ENCODE data around the gene CELF4.

The CELF4 gene

DNA sequence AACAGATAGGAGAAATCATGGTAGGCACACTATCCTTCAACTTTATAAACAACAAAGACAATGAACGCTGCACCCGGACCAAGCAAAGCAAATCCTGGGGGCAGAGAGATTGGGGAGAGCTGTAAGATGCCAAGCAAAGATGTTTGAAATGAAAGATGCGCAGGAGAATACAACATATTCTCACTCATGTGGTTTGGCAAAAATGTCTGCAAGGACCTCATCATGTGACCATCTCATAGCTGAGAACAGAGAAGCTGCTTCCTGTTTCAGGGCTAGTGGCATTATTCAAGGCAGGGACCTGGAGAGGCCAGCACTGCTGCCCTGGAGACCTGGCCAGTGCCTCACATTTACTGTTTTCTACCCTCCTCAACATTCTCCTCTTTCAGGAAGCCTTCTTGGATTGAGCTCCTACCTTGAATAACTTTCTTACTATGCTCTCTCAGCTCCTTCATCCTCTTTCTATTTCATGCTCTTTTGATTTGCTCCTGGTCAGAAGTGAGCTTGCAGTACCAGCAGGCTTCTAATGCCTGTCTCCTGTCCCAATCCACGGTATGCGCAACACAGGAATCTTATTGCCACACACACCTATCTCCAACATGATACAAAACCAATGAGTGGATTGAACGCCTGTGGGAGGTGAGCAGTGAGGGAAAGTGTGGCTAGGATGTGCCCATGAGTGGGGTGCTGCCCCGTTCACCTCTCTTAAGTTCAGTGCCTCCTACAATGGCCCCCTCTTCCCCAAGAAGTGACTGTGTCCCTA, 133.0 kb downstream of the CELF4 start:
- no peaks in the 10 kb centered on the region for H3K36me3 ChIP-seq (ENCODE audit: control insufficient read depth, low read length)
- TF ChIP-seq, protein P1, sequence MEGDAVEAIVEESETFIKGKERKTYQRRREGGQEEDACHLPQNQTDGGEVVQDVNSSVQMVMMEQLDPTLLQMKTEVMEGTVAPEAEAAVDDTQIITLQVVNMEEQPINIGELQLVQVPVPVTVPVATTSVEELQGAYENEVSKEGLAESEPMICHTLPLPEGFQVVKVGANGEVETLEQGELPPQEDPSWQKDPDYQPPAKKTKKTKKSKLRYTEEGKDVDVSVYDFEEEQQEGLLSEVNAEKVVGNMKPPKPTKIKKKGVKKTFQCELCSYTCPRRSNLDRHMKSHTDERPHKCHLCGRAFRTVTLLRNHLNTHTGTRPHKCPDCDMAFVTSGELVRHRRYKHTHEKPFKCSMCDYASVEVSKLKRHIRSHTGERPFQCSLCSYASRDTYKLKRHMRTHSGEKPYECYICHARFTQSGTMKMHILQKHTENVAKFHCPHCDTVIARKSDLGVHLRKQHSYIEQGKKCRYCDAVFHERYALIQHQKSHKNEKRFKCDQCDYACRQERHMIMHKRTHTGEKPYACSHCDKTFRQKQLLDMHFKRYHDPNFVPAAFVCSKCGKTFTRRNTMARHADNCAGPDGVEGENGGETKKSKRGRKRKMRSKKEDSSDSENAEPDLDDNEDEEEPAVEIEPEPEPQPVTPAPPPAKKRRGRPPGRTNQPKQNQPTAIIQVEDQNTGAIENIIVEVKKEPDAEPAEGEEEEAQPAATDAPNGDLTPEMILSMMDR (IDR thresholded peaks at IDR 0.05; ENCODE audit: low read depth, low read length, poor library complexity, severe bottlenecking), result no peak
- no peak for TF ChIP-seq EZH2phosphoT487 (IDR thresholded peaks at IDR 0.05; ENCODE audit: borderline replicate concordance, low read length)
- no peaks in the 10 kb centered on the region for H3K79me2 ChIP-seq (ENCODE audit: control insufficient read depth, low read length)
- H3K9me3 ChIP-seq (ENCODE audit: control insufficient read depth, insufficient read depth, low read length), result no peaks in the 10 kb centered on the region
- no peak overlapping the region for H3K4me2 ChIP-seq (ENCODE audit: low read length)
- peaks cover 4% of the 10 kb centered on the region for H3K27me3 ChIP-seq (ENCODE audit: control insufficient read depth, low read length)
- H3K4me3 ChIP-seq (ENCODE audit: low read length), result no peak overlapping the region
- H3K9me2 ChIP-seq (replicated peaks; ENCODE audit: control insufficient read depth, low read length), result no peaks in the 10 kb centered on the region
- no peak overlapping the region for H3K27ac ChIP-seq (ENCODE audit: low read depth, low read length)
- H3F3A ChIP-seq (ENCODE audit: control insufficient read depth, insufficient read depth), result no peaks in the 10 kb centered on the region
- H3K4me1 ChIP-seq (ENCODE audit: control insufficient read depth, low read length), result peaks cover 6% of the 10 kb centered on the region; the same call in 1 of the 2 replicates
- H4K20me1 ChIP-seq (ENCODE audit: control insufficient read depth, insufficient read depth, low read depth, low read length), result no peaks in the 10 kb centered on the region

DNA sequence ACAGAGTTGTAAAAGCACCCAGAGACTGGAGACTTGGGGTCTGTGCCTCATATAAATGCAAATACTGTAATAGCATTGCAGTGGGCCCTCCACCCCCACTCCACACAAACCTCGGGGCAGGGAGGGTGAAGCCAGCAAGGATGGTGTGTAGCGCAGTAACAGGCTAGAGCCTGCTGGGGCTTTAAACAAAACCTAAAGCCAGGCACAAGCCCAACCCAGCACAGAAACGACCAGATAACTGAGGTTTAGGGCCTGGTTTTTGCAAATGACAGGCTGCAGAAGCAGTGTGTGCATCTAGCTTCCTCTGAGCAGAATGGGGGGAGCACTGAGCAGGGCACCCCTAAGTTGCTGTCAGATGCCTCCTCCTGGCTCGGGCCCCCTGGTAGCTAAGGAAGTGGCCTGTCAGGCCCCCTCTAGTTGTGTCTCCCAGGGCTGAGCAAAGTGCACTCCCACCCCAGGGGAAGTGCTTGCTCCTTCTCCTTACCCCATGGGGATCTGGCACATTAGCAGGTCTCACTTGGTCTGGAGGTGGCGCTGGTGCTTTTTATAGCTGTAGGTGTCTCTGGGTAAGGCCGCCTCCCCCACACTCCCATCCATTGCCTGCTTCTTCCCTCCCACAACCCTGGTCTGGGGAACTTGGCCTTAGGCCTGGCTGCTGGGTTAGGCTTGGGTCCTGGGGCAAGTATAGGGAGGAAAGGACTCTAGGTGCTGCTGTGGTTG, 135.1 kb downstream of the CELF4 start:
- no peak overlapping the region for H3K4me2 ChIP-seq (ENCODE audit: low read length)
- no peaks in the 10 kb centered on the region for H3K36me3 ChIP-seq (ENCODE audit: control insufficient read depth, low read length)
- H3K9me2 ChIP-seq (replicated peaks; ENCODE audit: control insufficient read depth, low read length), result no peaks in the 10 kb centered on the region
- H3K9me3 ChIP-seq (ENCODE audit: control insufficient read depth, insufficient read depth, low read length), result no peaks in the 10 kb centered on the region
- H3F3A ChIP-seq (ENCODE audit: control insufficient read depth, insufficient read depth), result no peaks in the 10 kb centered on the region
- H3K27ac ChIP-seq (ENCODE audit: low read depth, low read length), result no peak overlapping the region
- peaks cover under 1% of the 10 kb centered on the region for H3K27me3 ChIP-seq (ENCODE audit: control insufficient read depth, low read length)
- H3K4me1 ChIP-seq (ENCODE audit: control insufficient read depth, low read length), result peaks cover 6% of the 10 kb centered on the region; the same call in 1 of the 2 replicates
- H3K4me3 ChIP-seq (ENCODE audit: low read length), result no peak overlapping the region
- H3K79me2 ChIP-seq (ENCODE audit: control insufficient read depth, low read length), result no peaks in the 10 kb centered on the region
- no peaks in the 10 kb centered on the region for H4K20me1 ChIP-seq (ENCODE audit: control insufficient read depth, insufficient read depth, low read depth, low read length)
- no peak for TF ChIP-seq EZH2phosphoT487 (IDR thresholded peaks at IDR 0.05; ENCODE audit: borderline replicate concordance, low read length)
- TF ChIP-seq, protein P1 (IDR thresholded peaks at IDR 0.05; ENCODE audit: low read depth, low read length, poor library complexity, severe bottlenecking), result no peak

DNA sequence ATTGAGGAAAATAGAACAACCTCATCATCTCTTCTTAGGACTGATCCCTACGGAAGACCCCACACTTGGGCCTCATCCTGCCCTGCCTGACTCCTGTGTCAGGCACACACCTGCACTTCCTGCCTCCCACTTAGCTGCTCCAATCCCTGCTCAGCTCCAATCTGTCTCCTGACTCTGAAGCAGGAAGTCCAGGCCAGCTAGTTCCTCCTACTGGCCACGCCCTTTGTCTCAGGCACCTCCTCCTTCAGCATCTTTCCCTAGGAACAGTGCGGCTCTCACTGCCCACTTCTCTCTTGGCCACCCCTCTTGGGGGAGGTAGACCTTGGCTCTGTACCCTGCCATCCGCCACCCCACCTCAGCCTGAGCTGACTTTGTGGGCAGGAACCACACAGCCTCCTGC, 135.8 kb downstream of the CELF4 start:
- no peaks in the 10 kb centered on the region for H3F3A ChIP-seq (ENCODE audit: control insufficient read depth, insufficient read depth)
- peaks cover 6% of the 10 kb centered on the region; the same call in 1 of the 2 replicates for H3K4me1 ChIP-seq (ENCODE audit: control insufficient read depth, low read length)
- TF ChIP-seq EZH2phosphoT487 (IDR thresholded peaks at IDR 0.05; ENCODE audit: borderline replicate concordance, low read length), result no peak
- TF ChIP-seq, protein P1 (IDR thresholded peaks at IDR 0.05; ENCODE audit: low read depth, low read length, poor library complexity, severe bottlenecking), result no peak
- no peak overlapping the region; the same call in 1 of the 2 replicates for H3K4me2 ChIP-seq (ENCODE audit: low read length)
- no peak overlapping the region for H3K27ac ChIP-seq (ENCODE audit: low read depth, low read length)
- no peaks in the 10 kb centered on the region for H3K9me2 ChIP-seq (replicated peaks; ENCODE audit: control insufficient read depth, low read length)
- no peaks in the 10 kb centered on the region for H3K79me2 ChIP-seq (ENCODE audit: control insufficient read depth, low read length)
- no peaks in the 10 kb centered on the region for H3K36me3 ChIP-seq (ENCODE audit: control insufficient read depth, low read length)
- H3K27me3 ChIP-seq (ENCODE audit: control insufficient read depth, low read length), result no peaks in the 10 kb centered on the region
- no peak overlapping the region for H3K4me3 ChIP-seq (ENCODE audit: low read length)
- H3K9me3 ChIP-seq (ENCODE audit: control insufficient read depth, insufficient read depth, low read length), result no peaks in the 10 kb centered on the region
- H4K20me1 ChIP-seq (ENCODE audit: control insufficient read depth, insufficient read depth, low read depth, low read length), result no peaks in the 10 kb centered on the region
